ENCODE results near the gene IER5L. TPM values are rescaled to one million over a fixed set of nuclear protein-coding genes. Genes with fewer than 3 reads are reported as not detected.

The IER5L gene
- total and polyA plus RNA-seq, 9 of the 15 experiments (the other 6 are each of a cell fraction or from before 2014, with no cell fraction given): 0.14 to 11.9 (median 0.52) TPM

- TF ChIP-seq ZNF699 (CRISPR knock-in tag; IDR thresholded peaks at IDR 0.05; ENCODE audit: insufficient replicate concordance) (no peak), ZKSCAN1 (IDR thresholded peaks at IDR 0.05; ENCODE audit: low read depth, low read length) (no peak), GATA2 (CRISPR knock-in tag; IDR thresholded peaks at IDR 0.05) (no peak), RBM22 (IDR thresholded peaks at IDR 0.05; ENCODE audit: low read depth, low read length, poor library complexity, severe bottlenecking) (no peak)
- TF ChIP-seq, protein P1, sequence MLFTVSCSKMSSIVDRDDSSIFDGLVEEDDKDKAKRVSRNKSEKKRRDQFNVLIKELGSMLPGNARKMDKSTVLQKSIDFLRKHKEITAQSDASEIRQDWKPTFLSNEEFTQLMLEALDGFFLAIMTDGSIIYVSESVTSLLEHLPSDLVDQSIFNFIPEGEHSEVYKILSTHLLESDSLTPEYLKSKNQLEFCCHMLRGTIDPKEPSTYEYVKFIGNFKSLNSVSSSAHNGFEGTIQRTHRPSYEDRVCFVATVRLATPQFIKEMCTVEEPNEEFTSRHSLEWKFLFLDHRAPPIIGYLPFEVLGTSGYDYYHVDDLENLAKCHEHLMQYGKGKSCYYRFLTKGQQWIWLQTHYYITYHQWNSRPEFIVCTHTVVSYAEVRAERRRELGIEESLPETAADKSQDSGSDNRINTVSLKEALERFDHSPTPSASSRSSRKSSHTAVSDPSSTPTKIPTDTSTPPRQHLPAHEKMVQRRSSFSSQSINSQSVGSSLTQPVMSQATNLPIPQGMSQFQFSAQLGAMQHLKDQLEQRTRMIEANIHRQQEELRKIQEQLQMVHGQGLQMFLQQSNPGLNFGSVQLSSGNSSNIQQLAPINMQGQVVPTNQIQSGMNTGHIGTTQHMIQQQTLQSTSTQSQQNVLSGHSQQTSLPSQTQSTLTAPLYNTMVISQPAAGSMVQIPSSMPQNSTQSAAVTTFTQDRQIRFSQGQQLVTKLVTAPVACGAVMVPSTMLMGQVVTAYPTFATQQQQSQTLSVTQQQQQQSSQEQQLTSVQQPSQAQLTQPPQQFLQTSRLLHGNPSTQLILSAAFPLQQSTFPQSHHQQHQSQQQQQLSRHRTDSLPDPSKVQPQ (CRISPR knock-in tag; IDR thresholded peaks at IDR 0.05; ENCODE audit: borderline replicate concordance): no peak
Observed at GRCh38 chr9:129166623-129167557, 11.2 kb downstream of the IER5L start (continued).

DNA sequence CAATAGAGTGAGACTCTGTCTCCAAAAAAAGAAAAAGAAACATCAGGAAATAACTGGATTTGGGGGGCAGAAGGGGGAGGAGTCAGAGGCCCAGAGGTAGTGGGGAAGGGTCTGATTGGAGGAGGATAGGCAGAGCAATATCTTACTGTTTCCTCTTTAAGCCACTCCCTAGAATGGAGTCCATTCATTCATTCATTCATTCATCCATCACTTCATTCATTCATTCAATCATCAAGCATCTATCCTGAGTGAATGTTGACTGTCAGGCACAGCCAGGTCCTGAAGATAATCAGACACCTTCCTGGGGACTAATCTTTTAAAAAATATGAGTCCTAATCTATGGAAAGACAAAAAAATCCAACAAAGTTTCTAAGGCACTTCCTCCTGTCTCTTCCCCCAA is 12.9 kb downstream of the IER5L start:
- H3K9ac ChIP-seq (ENCODE audit: insufficient read depth in 1 of 2, low read depth in 2 of 2, low read length in 2 of 2): no peak overlapping the region
- peaks cover 28 to 35% of the 10 kb centered on the region in 2 experiments for H3K4me1 ChIP-seq (replicated peaks in 1 of 2; ENCODE audit: control insufficient read depth in 2 of 2, insufficient read depth in 2 of 2, low read length in 2 of 2)
- FAIRE-seq: no peak
- POLR2A ChIA-PET: interaction anchor here (1.0 to 2.3 kb wide), 3 partner anchors 9 to 13 kb away, joined by 6 to 9 read pairs (median 8); partner anchors contain the start of gene IER5L
- no peak overlapping the region for H3K4me2 ChIP-seq (ENCODE audit: insufficient read depth, low read length)
- in situ Hi-C loops (cut with MboI): loop anchor here (10.0 kb wide), 1 partner anchor 630 kb away; no protein-coding TSS in a partner anchor
- CTCF ChIA-PET (ENCODE audit: low intra/inter-chr PET ratio): no interaction called here
- no peaks in the 10 kb centered on the region for H3K36me3 ChIP-seq (ENCODE audit: control insufficient read depth, insufficient read depth, low read length)
- H3K4me3 ChIP-seq: no peak overlapping the region
- intact Hi-C loops (cut with micrococcal nuclease): no loop called here
- H4K20me1 ChIP-seq (replicated peaks; ENCODE audit: control insufficient read depth, insufficient read depth, low read length): no peaks in the 10 kb centered on the region
- no peak overlapping the region for H3K27ac ChIP-seq (ENCODE audit: extremely low read depth, low read depth, low read length)
- TF ChIP-seq CHD4 (IDR thresholded peaks at IDR 0.05; ENCODE audit: insufficient read depth, insufficient replicate concordance, low read depth, low read length, poor library complexity, severe bottlenecking) (no peak), E2F3 (CRISPR knock-in tag; IDR thresholded peaks at IDR 0.05) (no peak), ZNF24 (IDR thresholded peaks at IDR 0.05) (peak; percentile 96), ZNF239 (CRISPR knock-in tag; IDR thresholded peaks at IDR 0.05) (no peak)
- no peak for DNase-seq (ENCODE audit: extremely low read depth in 1 of 4, low spot score in 3 of 4)
- H3K9me3 ChIP-seq (replicated peaks; ENCODE audit: control insufficient read depth, insufficient read depth, low read depth, low read length): no peaks in the 10 kb centered on the region
- no peak for ATAC-seq
- no peak overlapping the region for H2AFZ ChIP-seq (ENCODE audit: low read depth, low read length)
- no peaks in the 10 kb centered on the region for H3K9me1 ChIP-seq (ENCODE audit: control insufficient read depth, insufficient read depth, low read length)
- no TSS peak for BruUV-seq (replicated peaks)
- H3K27me3 ChIP-seq (ENCODE audit: control insufficient read depth in 2 of 2, insufficient read depth in 2 of 2, low read length in 2 of 2): no peaks in the 10 kb centered on the region
- no peaks in the 10 kb centered on the region for H3K79me2 ChIP-seq (ENCODE audit: control insufficient read depth, insufficient read depth, low read length)

Measured in K562 (cell line).